IPS-NIHi7 (cell line): Measurements from ENCODE around the gene MEF2A.
"Not testable (repeated sequence)": the region's sequence is repeated elsewhere in the genome, so short reads cannot be mapped to it uniquely, and the experiment has no call there.

Experiments
- DNase-seq: peaks from one replicate; pipeline ENCODE4 v3.0.0; 2012; ENCODE audit warnings: mixed read lengths; ENCODE audit errors: extremely low spot score

The MEF2A gene

DNA sequence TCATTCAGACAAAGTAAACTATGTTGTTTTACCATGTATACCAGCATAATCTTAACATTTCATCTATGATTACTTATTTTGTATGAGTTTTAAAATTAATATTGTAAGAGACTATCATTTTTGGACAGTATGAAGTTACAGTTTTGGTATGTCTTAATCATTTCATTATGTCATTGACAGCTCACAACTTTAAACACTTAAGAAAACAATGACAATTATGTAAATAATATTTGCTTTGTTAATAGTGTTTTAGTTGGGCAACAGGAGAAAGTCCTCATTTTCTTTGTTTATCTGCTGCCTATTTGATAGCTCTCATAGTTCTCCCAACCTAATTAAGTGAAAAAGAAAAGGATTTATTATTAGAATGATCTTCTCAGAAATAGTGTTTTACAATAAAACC lies 80.2 kb downstream of the MEF2A start:
- no peak for DNase-seq

GRCh38 chr15:99651023-99651807 lies 85.4 kb downstream of the MEF2A start:
- DNase-seq: no peak

- DNase-seq: no peak
Measured at GRCh38 chr15:99656205-99656604, 90.4 kb downstream of the MEF2A start.

GRCh38 chr15:99657996-99658395 lies 92.2 kb downstream of the MEF2A start:
- no peak for DNase-seq

DNA sequence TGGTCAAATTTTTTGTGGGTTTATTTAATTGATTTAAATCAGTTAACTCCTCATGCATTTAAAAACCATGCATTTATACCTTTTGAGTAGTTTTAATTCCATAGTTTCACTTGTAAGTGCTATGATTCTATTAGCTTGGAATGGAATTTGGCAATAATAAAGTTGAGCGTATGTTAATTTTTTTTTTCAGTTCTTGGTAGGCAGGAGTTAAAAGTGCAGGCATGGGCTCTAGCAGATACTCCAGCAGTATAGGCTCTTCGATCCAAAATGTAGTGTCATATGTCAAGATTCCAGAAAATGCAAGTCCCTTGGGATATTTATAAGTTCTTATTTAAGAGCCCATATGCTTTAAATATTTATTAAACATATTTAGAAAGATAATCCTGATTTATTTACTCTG lies 97.1 kb downstream of the MEF2A start:
- DNase-seq: no peak

DNA sequence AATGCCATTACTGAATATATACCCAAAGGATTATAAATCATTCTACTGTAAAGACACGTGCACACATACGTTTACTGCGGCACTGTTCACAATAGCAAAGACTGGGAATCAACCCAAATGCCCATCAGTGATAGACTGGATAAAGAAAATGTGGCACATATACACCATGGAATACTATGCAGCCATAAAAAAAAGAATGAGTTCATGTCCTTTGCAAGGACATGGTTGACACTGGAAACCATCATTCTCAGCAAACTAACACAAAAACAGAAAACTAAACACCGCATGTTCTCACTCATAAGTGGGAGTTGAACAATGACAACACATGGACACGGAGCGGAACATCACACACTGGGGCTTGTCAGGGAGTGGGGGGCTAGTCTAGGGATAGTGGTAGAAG lies 100.3 kb downstream of the MEF2A start:
- not testable (repeated sequence) for DNase-seq

- DNase-seq: no peak
Measured at GRCh38 chr15:99668533-99669182, 102.9 kb downstream of the MEF2A start.

GRCh38 chr15:99669250-99669649 lies 103.5 kb downstream of the MEF2A start:
- DNase-seq: no peak

DNA sequence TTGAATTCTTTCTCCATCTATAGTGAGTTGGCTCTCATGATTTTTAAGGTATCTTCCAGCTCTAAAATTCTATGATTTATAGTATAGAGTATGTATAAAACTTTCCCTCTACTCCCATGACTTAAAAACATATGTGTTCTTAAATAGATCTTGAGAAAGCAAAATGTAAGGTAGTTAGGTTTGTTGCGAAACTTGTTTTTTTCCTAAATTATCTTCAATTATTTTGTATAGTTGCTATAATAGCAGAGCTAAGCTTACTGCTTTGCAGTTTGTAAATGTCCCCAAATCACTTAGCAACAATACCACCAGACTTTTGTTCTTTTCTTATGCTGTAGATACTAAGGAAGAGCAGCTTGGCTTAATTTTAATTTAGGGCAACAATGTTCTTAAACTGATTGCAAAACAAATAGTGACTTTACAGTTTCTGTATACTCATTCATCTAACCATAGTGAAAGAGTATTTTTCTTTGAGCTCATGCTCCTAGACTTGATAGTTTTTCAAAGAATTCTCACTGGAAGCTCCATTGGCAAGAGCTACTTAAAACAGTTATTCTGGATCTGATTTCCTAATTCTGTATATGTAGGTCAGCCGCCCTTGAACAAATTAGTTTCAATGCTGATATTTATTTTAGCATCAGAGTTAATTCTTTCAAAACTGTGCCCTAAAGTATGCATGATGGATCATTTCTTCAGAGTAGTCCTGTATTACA lies 106.3 kb downstream of the MEF2A start:
- no peak for DNase-seq

DNA sequence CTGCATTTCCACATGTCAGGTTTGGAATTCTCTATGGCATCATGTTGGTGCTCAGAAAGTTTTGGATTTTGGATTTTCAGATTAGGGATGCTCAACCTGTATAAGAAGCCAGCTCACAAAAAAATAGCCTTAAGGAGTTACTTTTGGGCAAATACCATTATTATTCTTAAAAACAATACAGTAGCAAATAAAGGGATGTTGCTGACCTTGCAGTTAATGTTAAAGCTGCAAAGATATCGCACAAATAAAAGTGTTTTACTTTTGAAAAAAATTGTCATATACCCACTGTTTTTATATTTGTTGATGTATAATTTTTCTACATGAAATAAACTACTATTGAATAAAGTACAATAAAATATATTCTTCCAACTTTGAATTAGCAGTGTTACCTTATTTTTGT lies 107.3 kb downstream of the MEF2A start:
- no peak for DNase-seq

GRCh38 chr15:99674279-99674678 lies 108.5 kb downstream of the MEF2A start:
- DNase-seq: no peak

GRCh38 chr15:99677540-99678134 lies 111.9 kb downstream of the MEF2A start:
- no peak for DNase-seq

- DNase-seq: no peak
Measured at GRCh38 chr15:99680276-99680675, 114.5 kb downstream of the MEF2A start.

DNA sequence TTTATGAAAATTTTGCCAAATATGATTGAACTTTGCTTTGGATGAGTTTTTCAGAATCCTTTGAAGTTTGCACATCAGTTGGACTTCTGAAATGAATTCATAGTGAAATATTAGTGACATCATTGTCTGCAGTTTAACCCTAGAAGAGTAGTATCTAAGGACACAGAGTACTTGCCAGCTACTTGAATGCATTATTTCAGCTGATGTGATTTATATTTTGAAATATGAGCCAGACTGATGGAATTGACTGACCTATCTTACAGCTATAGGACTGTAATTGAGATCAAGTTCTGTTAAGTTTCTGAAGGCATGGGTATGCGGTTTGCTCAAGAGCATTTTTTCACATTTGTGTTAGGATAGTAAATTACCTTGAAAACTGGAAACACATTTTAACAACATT lies 116.2 kb downstream of the MEF2A start:
- no peak for DNase-seq

DNA sequence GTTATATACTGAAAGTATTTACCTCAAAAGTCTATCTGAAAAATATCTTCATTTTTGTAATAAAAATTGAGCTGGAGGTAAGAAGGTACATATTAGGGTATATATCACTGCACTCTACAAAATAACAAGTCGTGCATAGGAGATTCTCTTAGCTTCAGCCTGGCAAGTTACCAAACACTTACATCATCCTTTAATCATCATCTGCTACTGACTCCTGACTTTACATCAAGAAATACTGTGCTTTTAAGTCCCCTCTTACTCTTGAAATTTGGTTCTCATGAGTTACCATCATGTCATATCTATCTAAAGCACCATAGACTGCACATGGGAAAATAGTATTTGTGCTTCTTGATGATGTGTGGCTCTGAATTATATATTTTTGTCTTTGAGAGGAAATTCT lies 116.7 kb downstream of the MEF2A start:
- no peak for DNase-seq

DNA sequence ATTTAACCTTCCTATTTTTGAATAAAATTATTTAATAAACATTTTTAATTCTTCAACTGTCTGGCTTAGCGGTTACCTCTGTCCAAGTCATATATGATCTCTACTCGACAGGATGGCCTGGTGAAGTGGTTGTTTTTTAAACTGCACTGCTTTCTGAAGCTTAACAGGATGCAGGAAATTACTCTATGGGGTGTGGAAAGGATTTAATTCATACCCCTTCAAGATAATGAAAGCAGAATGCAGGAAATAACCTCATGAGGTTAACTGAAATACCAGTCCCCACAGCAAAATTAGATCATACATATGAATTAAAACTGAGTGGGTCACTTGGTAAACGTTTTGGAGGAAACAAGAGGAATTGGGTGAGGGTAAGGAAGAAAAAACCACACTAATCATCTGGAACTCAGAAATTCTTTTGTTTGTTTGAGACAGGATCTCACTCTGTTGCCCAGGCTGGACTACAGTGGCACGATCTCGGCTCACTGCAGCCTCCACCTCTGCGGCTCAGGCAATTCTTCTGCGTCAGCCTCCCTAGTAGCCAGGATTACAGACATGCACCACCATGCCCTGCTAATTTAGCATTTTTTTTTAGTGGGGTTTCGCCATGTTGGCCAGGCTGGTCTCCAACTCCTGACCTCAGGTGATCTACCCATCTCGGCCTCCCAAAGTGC lies 117.4 kb downstream of the MEF2A start:
- DNase-seq: no peak

DNA sequence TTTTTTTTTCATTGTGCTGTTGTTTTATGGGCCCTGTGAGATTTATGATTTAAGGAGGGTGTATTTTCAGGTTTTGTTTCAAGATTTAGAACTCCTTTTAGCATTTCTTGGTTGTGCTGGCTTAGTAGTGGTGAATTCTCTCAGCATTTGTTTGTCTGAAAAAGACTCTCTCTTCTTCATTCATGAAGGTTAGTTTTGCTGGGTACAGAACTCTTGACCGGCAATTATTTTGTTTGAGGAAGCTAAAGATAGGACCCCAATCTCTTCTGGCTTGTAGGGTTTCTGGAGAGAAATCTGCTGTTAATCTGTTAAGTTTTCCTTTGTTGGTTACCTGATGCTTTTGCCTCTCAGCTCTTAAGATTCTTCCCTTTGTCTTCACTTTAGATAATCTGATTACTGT lies 120.5 kb downstream of the MEF2A start:
- no peak for DNase-seq

DNA sequence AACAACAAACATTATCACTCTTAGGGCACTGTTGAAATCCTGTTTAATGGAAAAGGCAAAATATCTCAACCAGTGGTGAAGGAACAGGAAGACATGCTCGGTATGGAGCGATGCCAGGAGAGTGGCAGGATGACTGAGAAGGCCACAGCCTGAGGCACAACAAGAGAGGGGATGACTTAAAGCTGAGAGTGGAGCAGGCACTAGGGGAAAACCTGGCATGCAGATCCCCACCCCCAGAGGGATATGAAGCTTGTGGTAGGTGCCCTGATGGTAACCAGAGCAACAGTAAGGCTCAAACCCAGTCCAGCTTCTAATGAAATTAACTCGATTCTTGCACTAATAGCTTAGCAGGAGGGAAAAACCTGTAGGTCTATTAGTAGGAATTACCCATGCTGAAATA lies 127.0 kb downstream of the MEF2A start:
- DNase-seq: no peak

DNA sequence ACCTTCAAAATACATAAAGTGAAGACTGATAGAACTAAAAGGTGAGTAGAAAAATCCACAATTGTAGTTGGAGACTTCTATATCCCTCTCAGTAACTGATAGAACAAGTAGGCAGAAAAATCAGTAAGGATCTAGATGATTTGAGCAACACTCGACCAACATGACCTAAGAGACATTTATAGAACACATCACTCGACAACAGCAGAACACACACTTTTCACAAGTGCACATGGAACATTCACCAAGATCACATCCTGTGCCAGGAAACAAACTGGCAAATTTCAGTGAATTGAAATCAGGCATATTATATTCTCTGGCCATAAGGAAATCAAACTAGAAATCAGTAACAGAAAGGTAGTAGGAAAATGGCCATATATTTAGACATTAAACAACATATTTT lies 130.3 kb downstream of the MEF2A start:
- DNase-seq: no peak

- DNase-seq: no peak
Measured at GRCh38 chr15:99702895-99703602, 137.3 kb downstream of the MEF2A start.
